ENCODE results near the gene FUT8.

Gene FUT8

DNA sequence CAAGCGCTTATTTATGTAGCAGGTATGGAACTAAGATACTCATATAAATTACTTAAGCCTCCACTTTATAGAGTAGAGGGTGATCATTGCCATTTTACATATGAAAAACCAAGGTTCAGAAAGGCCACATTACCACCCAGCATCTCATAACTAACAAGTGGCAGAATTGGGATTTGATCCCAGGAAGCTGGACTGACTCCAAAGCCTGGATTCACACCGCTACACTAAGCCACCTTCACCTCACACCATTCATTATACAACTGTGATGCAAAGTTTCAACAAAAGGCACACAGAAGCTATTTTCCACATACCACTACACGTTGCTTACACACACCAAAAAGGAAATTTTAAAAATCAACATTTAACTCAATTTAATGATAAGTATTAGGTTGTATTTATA lies 370.6 kb downstream of the FUT8 start:
- TF ChIP-seq, protein P1, sequence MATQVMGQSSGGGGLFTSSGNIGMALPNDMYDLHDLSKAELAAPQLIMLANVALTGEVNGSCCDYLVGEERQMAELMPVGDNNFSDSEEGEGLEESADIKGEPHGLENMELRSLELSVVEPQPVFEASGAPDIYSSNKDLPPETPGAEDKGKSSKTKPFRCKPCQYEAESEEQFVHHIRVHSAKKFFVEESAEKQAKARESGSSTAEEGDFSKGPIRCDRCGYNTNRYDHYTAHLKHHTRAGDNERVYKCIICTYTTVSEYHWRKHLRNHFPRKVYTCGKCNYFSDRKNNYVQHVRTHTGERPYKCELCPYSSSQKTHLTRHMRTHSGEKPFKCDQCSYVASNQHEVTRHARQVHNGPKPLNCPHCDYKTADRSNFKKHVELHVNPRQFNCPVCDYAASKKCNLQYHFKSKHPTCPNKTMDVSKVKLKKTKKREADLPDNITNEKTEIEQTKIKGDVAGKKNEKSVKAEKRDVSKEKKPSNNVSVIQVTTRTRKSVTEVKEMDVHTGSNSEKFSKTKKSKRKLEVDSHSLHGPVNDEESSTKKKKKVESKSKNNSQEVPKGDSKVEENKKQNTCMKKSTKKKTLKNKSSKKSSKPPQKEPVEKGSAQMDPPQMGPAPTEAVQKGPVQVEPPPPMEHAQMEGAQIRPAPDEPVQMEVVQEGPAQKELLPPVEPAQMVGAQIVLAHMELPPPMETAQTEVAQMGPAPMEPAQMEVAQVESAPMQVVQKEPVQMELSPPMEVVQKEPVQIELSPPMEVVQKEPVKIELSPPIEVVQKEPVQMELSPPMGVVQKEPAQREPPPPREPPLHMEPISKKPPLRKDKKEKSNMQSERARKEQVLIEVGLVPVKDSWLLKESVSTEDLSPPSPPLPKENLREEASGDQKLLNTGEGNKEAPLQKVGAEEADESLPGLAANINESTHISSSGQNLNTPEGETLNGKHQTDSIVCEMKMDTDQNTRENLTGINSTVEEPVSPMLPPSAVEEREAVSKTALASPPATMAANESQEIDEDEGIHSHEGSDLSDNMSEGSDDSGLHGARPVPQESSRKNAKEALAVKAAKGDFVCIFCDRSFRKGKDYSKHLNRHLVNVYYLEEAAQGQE (IDR thresholded peaks at IDR 0.05; ENCODE audit: low read depth) = no peak

DNA sequence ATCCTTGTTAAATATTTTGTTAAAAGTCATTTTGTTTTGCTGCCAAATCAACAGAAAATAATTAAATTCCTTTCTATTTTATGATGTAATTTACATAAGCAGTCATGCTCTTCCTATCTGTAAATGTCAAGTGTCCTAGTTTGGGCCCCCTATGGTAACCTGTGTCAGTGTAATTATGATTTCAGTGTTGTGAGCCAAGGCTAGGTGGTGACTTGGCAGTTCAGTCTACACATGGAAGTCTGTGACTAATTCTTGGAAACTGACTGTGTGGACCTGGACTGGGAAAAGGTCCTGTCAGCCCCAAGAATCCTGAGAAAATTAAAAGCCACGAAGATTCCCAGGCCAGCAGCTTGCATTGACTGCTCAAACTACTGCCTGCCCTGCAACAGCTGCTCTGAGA lies 371.0 kb downstream of the FUT8 start:
- no peak for TF ChIP-seq YY1 (IDR thresholded peaks at IDR 0.05; ENCODE audit: low read depth)
- no peak for TF ChIP-seq TAF1 (IDR thresholded peaks at IDR 0.05; ENCODE audit: low read depth)

DNA sequence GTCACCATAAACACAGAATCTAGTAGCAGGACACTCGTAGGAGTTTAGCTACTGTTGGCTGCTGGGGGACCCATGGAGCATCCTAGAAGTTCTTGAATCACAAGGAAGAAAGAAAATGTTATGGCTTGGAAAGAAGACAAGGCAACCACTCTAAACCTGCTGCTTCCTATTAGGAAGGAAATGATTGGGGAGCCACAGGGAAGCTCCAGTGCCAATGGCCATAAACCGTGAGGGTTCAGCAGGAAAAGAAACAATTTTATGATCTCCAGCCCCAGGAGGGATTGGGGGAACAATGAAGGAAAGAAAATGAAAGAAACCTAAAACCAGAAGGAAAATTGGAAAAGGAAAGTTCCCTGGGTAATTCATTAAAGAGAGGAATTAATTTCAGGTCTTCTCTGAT lies 372.0 kb downstream of the FUT8 start:
- TF ChIP-seq ZBTB7A (IDR thresholded peaks at IDR 0.05; ENCODE audit: low read depth) = no peak
- no peak for TF ChIP-seq CREB1 (IDR thresholded peaks at IDR 0.05; ENCODE audit: low read depth)
- TF ChIP-seq TCF12 (IDR thresholded peaks at IDR 0.05; ENCODE audit: low read depth) = no peak
- TF ChIP-seq TEAD4 (IDR thresholded peaks at IDR 0.05) = no peak

DNA sequence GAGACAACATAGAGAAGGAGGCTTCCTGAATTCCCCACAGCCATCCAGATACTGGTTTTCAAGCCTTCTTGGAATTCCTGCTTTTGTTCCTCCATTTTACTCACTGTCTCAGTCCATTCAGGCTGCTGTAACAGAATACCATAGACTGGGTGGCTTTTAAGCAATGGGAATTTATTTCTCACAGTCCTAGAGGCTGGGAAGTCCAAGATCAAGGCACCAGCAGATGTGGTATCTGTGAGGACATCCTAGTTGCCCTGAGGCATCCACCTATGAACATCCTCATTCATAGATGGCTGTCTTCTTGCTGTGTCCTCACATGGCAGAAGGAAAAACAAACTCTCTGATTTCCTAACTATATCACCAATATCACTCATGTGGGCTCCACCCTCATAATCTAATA lies 374.9 kb downstream of the FUT8 start:
- TF ChIP-seq EGR1 (IDR thresholded peaks at IDR 0.05) (no peak), FOXM1 (IDR thresholded peaks at IDR 0.05; ENCODE audit: borderline replicate concordance, low read depth) (no peak), CEBPB (IDR thresholded peaks at IDR 0.05) (no peak), TCF12 (IDR thresholded peaks at IDR 0.05; ENCODE audit: low read depth) (no peak), NFIC (IDR thresholded peaks at IDR 0.05) (no peak), ZBTB7A (IDR thresholded peaks at IDR 0.05; ENCODE audit: low read depth) (no peak), YY1 (IDR thresholded peaks at IDR 0.05; ENCODE audit: low read depth) (no peak), RAD21 (IDR thresholded peaks at IDR 0.05; ENCODE audit: low read depth) (no peak)
- TF ChIP-seq, protein P2, sequence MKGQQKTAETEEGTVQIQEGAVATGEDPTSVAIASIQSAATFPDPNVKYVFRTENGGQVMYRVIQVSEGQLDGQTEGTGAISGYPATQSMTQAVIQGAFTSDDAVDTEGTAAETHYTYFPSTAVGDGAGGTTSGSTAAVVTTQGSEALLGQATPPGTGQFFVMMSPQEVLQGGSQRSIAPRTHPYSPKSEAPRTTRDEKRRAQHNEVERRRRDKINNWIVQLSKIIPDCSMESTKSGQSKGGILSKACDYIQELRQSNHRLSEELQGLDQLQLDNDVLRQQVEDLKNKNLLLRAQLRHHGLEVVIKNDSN (IDR thresholded peaks at IDR 0.05) = no peak
- TF ChIP-seq, protein P1 (IDR thresholded peaks at IDR 0.05; ENCODE audit: low read depth) = no peak
- TF ChIP-seq, protein P3, sequence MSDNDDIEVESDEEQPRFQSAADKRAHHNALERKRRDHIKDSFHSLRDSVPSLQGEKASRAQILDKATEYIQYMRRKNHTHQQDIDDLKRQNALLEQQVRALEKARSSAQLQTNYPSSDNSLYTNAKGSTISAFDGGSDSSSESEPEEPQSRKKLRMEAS (IDR thresholded peaks at IDR 0.05) = no peak

DNA sequence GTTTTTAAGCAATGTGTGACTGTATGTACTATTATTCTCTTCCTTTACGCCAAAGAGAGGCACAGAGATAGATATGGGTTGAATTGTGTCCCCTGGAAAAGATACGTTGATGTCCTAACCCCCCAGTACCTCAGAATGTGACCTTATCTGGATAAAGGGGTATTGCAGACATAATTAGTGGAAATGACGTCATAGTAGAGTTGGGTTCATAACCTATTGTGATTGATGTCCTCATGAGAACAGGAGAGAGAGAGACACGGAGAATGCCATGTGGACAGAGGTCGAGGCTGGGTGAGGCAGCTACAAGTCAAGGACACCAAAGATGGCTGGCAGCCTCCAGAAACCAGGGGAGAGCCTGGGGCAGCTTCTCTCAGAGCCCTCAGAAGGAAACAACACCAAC lies 376.3 kb downstream of the FUT8 start:
- TF ChIP-seq FOXM1 (IDR thresholded peaks at IDR 0.05; ENCODE audit: borderline replicate concordance, low read depth) (no peak), EP300 (IDR thresholded peaks at IDR 0.05; ENCODE audit: borderline replicate concordance) (no peak), RAD21 (IDR thresholded peaks at IDR 0.05; ENCODE audit: low read depth) (no peak), NFIC (IDR thresholded peaks at IDR 0.05) (no peak), TCF12 (IDR thresholded peaks at IDR 0.05; ENCODE audit: low read depth) (no peak), ZBTB7A (IDR thresholded peaks at IDR 0.05; ENCODE audit: low read depth) (no peak)
- TF ChIP-seq, protein P3 (IDR thresholded peaks at IDR 0.05) = no peak
- TF ChIP-seq, protein P1 (IDR thresholded peaks at IDR 0.05; ENCODE audit: low read depth) = no peak

DNA sequence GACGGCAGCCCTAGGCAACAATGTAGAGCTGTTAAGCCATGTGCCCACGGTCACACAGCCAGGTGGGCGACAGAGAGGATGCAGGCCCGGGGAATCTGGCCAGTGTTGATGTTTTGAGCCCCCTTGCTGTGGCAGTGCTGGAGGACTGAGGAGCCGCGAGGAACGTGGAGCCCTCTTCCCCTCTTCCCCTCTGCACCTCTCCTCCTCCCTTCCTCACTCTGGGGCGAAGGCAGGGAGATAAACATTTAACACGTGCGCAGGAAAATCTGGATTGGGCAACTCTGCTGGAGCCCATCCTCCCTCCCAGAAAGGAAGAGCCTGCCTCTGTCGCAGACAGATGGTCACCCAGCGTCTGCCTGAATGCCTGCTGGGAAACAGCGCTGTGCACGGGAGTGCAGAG lies 376.8 kb downstream of the FUT8 start:
- no peak for TF ChIP-seq NFIC (IDR thresholded peaks at IDR 0.05)

Data from Ishikawa (cell line).